GM19397 (cell line): Measurements from ENCODE around the gene ASCC3.
A peak's percentile ranks its signal among the peaks of the same experiment; 100 is the strongest.
"Not testable (repeated sequence)": the region's sequence is repeated elsewhere in the genome, so short reads cannot be mapped to it uniquely, and the experiment has no call there.

ENCODE experiments used
- ATAC-seq: cut with Tn5 transposase; IDR thresholded peaks from one replicate; pipeline ENCODE4 v1.9.1; 2021; ENCODE audit warnings: mild to moderate bottlenecking, moderate library complexity; ENCODE audit not compliant: unreplicated experiment

The ASCC3 gene

DNA sequence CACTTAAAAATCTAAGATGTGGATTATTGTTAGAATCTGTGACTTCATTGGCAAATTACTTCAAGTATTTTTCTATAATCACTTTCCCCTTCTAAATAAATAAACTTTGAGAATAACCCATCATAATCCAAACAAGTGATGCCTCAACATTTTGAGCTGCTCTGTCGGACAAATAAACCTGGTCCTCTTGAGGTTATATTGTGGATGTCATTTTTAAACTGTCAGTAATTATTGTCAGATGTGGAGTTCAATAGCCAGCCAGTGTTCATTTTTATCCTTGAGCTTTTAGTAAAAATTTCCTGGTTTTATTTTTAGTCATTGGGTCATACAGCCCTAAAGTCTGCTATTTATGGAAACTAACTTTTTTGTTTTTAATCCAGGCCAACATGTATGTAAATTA, 9.5 kb upstream of the ASCC3 start:
- not testable (repeated sequence) for ATAC-seq

DNA sequence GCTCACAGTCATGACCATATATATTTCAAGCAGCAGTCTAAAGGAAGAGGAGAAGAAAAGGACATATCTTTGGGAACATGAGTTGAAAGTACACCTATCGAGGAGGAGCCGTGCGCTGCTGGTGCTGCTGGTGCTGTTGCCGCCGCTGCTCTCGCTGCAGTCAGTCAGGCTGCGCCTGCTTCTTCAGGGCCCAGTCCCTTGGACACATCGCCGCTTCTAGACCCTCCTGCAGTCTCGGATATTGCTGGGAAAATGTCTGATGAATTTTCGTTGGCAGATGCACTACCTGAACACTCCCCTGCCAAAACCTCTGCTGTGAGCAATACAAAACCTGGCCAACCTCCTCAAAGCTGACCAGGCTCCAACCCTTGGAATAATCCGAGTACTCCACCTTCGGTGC, 8.2 kb upstream of the ASCC3 start:
- no peak for ATAC-seq

DNA sequence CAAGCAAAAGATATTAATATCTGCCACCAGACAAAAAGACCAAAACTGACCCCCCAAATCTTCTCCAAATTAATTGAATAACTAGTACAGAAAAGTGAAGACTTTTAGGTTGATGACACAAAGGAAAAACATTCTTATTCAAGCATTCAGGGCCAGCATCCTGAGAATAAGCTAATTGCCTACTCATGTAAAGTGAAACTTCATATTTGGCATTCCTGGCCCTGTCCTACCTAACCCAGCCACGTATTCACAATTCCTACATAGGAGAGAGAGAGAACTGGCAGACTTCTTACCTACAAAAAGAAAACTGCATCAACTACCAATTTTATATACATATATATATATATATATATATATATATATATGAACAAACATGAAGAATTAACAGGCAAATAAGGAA, 4.9 kb upstream of the ASCC3 start:
- ATAC-seq: no peak

DNA sequence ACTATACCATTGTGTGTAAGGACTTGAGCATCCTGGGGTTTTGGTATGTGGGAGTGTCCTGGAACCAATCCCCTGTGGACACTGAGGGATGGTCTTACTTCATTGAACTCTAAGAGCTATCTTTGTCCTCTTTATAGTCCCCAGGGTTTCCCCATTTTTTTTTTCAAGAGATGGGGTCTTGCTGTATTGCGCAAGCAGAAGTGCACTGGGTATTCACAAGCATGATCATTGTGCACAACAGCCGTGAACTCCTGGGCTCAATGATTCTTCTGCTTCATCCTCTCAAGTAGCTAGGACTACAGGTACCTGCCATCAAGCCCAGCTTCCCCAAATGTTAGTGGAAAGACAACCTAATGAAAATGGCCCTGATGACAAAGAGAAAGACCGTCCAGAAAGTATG, 2.2 kb upstream of the ASCC3 start:
- no peak for ATAC-seq

DNA sequence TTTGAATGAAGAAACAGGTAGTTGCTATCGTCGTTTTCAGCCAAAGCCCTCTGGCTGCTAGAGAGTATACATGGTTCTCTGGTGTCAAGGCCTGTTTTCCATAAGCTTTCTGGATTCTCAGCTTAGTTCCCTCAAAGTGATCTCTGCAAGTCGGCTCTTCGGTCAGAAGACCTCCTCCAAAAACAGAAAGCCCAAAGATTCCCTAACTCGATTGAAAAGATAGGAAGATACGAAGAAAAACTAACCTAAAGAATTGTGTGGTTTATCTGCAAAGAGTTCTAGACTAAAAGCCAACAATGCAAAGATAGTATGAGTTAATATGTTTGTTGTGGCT, 545 bp upstream of the ASCC3 start:
- no peak for ATAC-seq

DNA sequence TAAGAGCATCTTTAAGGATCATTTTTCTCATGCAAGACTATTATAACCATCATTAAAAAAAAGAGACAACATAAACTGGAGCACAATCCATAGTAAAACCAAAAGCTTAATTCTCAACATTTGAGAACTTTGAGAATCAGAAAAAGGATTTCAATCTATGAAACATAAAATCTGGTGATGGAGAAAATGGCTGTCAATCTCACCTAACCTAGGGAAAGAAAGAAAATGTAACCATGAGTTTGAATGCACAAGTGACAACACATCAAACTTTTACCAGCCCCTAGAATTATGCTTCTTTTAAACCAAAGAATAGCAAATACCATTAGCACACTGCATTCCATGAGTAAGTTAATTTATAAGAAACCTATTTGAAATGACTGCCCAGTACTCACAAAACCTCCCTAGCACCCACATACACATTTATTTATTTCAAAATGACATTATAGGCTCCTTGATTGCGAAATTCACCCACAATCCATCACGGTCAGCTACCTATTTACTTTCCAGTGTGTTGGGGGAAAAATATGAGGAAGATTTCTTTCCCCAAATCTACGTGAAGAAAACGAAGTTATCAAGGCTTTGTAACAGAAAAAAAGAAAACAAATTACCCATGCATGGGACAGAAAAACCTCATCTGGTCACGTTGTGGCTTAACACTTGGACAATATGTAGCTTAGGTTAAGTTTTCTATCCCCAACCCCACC, 828 bp downstream of the ASCC3 start:
- no peak for ATAC-seq

DNA sequence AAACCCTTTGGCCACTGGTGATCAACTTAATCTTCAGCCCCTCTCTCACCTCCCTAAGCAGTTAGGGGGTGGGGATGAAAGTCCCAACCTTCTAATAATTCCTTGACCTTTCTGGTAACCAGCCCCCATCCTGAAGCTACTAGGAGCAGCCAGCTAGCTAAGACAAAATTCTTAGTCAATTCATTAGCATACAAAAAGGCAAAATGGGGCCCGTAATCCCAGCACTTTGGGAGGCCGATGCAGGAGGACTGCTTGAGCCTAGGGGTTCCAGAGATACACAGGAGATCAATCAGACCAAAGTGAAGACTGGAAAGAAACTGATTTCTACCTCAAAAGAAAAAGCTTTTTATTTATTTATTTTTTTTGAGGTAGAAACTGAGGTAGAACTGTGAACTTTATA, 1.8 kb downstream of the ASCC3 start:
- no peak for ATAC-seq

DNA sequence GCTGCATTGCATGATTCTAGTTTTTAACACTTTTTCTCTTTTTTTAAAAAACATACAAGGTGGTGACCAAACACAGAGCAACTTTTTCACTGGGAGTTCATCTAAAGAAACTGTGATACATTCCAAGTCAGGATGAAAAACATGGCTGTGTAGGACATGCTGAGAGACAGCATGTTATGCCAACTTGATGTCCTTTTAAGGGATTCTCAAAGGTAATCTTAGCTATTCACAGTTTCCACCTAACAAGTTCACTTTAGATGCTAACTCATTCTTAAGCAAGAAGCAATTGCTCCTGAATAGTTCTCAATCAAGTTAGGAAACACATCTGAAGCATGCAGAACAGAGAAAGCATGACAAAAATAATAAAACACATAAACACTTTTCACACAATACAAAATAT, 3.3 kb downstream of the ASCC3 start:
- no peak for ATAC-seq

DNA sequence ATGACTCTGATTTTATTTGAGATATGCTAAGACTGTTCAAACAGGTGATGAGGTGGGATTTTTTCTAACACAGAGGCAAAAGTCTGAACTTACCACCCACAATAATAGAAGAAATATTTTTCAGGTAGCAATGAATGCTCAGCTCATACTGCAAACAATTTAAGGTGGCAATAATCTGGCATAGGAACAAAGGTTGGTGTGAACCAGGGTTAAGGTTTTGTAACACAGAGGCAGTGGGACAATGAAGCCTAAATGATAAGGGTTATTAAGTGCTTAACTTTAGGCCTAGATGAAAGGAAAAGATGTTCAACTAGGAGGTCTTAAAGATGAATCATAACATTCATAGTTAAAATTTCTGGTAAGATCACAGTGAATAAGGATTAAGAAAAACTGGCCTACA, 4.9 kb downstream of the ASCC3 start:
- ATAC-seq: no peak

DNA sequence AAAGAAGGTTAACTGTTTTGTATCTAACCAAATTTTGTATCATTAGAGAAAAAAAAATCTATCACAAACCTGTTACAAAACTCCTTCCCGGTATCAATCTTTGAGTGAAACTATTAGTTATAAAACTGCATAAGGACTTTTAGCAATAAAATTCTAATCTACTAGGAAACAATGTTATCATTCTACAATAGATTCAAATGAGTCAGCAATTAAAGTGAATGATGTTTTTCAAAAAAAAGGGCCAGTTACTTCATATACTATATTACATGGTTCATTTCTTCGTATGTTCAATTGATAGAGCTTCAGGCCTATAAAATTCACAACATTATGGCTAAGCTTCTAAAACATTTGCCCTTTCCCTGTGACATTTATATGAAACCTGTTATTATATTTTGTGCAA, 15.6 kb downstream of the ASCC3 start:
- ATAC-seq: no peak

DNA sequence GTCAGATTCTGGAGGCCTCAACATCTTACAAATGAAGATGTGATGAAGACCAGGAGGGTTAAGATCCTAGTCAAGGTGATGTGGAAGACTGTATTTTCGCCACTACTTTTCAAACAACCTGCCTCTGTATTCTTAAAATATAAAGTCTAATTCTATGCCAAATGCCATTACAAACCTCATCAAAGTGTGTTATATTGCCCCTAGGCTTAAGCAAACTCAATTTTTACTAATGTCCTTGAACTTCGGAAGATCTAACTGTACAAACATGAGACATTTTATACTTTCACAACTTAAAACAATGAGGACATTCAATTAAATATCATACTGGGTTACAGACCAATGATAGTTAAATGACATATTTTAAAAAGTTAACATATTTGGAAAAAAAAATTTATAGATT, 19.1 kb downstream of the ASCC3 start:
- ATAC-seq: no peak

DNA sequence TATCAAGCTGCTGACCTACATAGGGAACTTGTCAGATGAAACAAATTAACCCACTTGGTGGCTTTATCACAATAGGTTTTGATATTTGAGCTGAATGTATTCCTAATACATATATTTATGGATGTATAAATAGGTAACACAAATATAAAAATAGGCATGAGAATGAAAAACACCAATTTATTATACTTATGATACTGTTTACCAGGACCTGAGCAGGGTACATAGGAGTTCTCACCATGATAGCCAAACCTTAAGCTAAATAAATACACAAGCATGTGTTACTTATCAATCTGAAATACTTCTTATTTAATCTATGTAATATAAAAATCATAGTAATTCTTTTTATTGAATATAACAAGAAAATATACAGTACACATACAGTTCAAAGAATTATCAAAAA, 25.0 kb downstream of the ASCC3 start:
- ATAC-seq: no peak

DNA sequence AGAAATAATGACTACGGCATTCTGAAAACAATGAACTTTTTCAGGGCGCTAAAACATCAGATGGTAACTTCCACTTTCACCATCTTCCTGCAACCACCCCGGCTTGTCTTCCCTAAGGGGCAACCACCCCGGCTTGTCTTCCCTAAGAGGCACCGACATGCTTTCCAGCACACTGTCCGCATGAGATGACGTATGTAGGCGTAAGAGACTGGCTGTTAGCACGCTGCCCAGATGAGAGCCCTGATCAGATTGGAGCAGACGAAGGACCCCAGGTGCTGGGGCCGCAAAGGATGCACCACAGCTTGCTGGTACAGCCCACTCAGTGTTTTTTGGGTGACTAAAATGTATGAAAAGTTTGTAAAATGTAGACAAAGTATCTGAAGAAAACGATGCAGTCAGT, 29.3 kb downstream of the ASCC3 start:
- no peak for ATAC-seq

DNA sequence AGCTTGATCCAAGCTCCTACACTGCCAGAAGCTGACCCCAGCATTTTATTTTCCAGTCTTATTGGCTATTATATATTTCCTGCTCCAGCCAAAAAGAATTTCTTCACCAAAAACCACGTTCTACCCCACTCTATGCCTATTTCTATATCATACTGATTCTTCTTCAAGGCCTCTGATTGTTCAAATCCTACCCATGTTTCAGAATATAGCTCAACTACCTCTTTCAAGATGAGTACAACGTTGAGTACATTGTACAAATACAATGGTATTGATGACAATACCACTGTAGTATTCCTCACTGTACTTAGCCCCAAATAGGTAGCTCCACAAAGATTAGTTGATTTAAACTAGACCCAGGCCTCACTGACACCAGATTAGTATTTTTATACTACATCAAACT, 31.0 kb downstream of the ASCC3 start:
- ATAC-seq: no peak

DNA sequence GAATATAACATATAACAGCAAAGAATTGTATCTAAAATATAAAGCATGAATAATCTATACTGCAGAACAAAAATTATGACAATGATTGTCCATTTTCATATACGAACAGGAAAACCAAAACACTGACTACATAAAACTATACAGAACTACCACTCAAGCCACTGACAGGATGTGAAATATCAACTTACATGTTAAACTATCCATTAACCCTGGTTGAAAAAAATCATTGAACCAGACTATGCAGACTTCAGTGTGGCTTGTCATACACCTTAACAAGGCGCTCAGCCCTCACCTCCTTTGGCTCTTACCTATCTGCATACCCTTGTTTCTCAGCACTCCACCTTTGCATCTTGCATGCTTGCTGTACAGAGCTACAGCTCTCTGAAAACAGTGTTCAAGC, 34.9 kb downstream of the ASCC3 start:
- peak; percentile 73 for ATAC-seq

DNA sequence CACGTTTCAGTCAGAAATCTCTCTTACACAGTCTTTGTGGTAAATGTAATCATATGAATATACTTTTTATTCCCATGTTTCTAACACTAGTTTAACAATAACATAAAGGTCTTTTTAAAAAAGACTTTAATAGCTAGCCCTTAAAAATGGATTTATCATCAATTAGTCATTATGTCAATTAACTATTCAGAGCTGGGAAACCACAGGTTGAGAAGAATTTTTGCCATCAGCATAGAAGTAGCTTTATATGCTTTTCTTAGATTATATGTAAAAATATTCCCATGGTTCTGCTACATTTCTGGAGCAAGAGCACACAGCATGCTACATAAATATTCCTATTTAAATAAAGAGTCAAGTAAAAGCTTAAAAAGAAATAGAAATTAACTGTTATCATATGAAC, 35.5 kb downstream of the ASCC3 start:
- no peak for ATAC-seq

DNA sequence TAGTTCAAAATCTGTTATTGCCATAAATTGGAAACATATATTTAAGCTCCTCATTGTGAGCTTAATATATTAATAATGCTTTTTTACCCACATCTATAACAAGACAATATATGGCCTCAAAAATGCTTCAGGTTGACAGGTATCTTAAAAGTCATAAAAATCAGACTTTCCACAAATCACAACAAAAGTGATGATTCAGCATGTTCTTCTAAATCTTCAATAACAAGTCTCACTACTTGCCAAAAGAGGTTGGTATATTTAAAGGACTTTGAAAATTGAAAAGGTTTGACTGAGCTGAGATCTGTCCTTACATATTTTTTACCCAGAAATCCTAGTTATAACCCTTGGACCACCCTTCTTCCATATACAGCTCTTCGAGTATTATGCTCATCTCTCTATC, 41.7 kb downstream of the ASCC3 start:
- no peak for ATAC-seq

DNA sequence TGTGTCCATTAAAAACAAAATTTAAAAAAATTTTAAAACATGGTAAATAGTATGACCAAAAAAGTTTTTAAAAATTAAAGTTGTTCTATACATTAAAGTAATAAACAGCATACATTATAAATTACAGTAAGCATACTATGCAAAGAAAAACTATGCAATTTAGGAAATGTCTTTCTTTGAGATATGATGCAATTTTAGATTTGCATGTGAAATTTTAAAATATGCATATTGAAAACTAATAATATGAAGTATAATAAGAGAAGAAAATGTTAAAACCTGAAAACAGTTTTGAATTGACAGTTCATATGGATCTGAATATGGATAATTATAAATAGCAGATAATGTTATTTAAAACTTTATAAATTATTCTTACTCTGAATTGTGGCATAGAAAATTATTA, 43.1 kb downstream of the ASCC3 start:
- no peak for ATAC-seq

DNA sequence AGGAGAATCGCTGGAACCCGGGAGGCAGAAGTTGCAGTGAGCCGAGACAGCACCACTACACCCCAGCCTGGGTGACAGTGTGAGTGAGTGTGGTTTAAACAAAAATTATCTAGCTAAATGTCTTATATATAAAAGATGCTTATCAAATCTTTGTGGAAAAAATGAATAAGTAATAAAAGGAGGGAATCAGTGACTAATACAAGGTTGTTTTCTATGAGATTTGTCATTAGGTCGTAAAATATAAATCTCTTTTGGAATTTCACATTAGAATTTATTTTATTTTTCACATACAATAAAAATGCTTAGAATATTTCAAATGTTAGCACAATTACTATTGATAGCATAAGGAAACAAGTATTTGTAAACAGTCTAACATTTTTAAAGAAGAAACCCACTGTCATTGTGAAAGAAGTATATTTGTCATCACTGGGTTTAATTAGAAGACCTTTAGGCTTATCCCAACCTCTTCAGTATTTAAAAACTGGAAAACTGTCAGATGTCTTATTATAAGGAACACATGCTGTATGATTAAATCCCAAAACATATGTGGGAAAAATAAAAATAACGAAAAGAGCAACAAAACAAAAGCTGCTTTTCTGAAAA, 47.1 kb downstream of the ASCC3 start:
- ATAC-seq: no peak

DNA sequence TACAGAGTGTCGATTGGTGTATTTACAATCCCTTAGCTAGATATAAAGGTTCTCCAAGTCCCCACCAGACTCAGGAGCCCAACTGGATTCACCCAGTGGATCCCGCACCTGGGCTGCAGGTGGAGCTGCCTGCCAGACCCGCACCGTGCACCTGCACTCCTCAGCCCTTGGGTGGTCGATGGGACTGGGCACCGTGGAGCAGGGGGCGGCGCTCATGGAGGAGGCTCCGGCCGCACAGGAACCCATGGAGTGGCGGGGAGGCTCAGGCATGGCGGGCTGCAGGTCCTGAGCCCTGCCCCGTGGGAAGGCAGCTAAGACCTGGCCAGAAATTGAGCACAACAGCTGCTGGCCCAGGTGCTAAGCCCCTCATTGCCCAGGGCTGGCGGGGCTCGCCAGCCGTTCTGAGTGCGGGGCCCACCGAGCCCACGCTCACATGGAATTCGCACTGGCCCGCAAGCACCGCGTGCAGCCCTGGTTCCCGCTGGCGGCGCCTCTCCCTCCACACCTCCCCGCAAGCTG, 52.0 kb downstream of the ASCC3 start:
- not testable (repeated sequence) for ATAC-seq

DNA sequence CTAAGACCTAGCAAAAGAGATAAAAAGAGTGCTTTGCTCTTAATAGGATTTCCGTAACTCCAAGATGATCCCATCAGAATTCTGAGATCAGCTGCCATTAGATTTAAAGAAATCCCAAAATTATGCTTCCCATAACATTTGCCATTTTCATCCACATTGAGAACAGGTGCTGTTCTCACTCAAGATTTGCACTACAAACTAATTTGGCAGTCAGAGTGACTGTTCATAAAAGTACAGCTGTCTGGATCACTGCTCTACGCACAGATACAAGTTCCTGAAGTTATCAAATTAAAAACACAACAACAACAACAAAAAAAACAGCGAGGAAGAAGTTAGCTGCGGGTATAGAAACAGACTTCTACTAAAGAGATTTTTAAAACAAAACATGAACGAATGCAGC, 58.1 kb downstream of the ASCC3 start:
- ATAC-seq: no peak

DNA sequence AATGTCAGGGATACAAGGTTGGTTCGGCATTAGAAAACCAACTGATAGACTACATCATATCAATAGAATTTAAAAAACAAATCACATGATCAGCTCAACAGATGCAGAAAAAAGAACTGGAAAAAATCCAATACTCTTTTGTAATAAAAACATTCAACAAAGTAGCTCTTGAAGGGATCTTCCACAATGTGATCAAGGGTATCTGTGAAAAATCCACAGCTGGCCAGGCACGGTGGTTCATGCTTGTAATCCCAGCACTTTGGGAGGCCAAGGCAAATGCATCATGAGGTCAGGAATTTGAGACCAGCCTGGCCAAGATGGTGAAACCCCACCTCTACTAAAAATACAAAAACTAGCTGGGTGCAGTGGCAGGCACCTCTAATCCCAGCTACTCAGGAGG, 63.1 kb downstream of the ASCC3 start:
- ATAC-seq: no peak

DNA sequence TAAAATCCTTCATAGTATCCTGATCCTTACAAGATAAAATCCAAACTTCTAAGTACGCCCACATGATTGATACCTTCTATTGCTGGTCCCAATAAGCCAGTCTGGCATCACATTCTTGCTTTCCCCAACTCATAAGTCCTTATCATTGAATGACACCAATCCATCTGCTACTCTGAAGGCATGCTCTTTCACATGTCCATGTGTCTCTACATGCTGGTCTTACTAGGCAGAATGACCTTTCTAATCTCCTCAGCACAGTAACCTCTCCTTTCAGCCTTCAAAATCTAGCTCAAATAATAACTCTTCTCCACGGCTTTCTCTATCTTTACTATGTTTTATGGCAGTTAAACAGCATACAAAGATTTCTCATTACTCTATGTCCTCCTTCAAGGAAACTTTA, 71.1 kb downstream of the ASCC3 start:
- no peak for ATAC-seq
